ENCODE measurements around the gene KIAA0513.

- TF ChIP-seq CTCF (IDR thresholded peaks at IDR 0.05) (no peak), EZH2 (IDR thresholded peaks at IDR 0.05) (no peak), EZH2phosphoT487 (IDR thresholded peaks at IDR 0.05) (no peak)
Measured at GRCh38 chr16:85067024-85067423, 39.4 kb downstream of the KIAA0513 start.

Measured in neural progenitor cell (in vitro differentiated cells).